HG02678 (cell line): Measurements from ENCODE around the gene ELP5.

Experiments used
- ATAC-seq: cut with Tn5 transposase; IDR thresholded peaks from one replicate; pipeline ENCODE4 v1.9.1; 2021; ENCODE audit warnings: mild to moderate bottlenecking, moderate library complexity; ENCODE audit not compliant: unreplicated experiment

ELP5 gene

DNA sequence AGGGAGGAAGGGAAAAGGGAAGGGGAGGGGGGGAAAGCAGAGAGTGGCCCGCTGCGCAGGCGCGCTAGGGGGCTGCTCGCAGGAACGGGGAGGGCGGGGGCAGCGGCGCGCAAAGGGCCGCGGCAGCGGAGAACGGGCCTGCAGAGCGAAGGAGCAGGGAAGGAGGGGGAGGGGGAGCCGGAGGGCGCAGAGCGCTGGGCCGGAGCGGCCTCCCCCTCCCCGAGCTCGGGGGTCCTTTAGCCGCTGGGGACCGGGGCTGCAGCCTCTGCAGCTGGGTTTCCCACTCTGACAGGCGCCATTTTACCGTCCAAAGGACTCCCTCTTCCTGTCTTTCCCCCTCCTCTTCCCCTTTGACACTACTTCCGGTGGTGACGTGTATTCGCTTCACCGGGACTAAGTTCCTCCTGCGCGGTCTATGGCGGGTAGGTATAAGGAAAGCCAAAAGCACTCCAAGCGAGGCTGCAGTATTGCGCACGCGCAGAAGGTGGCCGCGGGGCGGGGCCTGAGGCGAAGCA, 297 bp upstream of the ELP5 start, which contains the start of gene CTDNEP1:
Gene CTDNEP1 (minus strand): TSS at position 74 of the 515 bp plus-strand sequence. CDS start 438 bp downstream, outside the sequence.
- ATAC-seq, result peak; percentile 81

DNA sequence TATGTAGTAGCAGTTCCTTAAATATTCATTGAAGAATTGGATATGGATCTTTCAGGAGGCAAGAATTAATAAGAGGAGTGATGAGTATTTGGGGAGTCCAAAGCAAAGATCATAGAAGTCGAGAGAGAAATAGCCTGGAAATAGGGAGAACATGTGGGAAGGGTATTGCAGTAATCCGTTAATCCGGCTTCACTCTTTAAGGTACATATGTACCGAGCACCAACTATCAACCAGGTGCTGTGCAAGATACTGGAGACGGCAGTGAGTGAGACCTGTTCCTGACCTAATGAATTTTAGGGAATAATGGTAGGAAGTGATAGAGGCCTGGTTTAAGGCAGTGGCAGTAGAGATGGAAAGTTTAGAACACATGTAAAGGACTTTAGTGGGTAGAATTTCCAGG, 1.1 kb downstream of the ELP5 start:
- ATAC-seq, result no peak

DNA sequence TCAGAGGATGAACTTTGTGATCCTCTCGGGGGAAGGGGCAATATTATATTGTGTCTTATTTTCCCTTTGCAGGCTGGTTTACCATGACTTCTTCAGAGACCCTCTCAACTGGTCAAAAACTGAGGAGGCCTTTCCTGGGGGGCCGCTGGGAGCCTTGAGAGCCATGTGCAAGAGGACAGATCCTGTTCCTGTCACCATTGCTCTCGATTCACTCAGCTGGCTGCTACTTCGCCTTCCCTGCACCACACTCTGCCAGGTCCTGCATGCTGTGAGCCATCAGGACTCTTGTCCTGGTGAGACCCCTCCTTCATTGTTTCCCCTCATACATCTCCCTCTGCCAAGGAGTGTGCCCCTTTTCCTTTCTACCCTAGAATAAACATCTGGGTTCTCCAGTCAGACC, 2.5 kb downstream of the ELP5 start:
- no peak for ATAC-seq

DNA sequence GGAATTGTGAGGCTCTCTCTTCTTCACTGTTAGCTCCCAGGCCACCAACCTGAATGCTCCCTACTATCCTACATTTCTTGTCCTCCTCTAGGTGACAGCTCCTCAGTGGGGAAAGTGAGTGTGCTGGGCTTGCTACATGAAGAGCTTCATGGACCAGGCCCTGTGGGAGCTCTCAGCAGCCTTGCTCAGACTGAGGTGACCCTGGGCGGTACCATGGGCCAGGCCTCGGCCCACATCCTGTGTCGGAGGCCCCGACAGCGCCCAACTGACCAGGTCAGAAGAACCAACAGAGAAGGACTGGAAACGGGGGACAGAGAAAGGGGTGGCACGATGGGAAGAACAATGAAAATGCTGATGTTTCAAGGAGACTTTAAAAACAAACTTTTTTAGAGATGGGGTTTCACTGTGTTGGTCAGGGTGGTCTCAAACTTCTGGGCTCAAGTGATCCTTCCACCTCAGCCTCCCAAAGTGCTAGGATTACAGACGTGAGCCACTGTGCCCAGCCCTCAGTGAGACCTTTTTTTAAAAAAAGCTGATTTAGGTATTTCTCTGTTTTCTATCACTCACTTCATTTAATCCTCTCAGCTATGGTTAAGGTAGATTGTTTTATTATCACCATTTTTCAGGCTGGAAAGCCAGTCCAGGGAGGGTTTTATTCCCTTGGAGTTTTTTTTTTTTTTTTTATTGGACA, 4.9 kb downstream of the ELP5 start:
- no peak for ATAC-seq

DNA sequence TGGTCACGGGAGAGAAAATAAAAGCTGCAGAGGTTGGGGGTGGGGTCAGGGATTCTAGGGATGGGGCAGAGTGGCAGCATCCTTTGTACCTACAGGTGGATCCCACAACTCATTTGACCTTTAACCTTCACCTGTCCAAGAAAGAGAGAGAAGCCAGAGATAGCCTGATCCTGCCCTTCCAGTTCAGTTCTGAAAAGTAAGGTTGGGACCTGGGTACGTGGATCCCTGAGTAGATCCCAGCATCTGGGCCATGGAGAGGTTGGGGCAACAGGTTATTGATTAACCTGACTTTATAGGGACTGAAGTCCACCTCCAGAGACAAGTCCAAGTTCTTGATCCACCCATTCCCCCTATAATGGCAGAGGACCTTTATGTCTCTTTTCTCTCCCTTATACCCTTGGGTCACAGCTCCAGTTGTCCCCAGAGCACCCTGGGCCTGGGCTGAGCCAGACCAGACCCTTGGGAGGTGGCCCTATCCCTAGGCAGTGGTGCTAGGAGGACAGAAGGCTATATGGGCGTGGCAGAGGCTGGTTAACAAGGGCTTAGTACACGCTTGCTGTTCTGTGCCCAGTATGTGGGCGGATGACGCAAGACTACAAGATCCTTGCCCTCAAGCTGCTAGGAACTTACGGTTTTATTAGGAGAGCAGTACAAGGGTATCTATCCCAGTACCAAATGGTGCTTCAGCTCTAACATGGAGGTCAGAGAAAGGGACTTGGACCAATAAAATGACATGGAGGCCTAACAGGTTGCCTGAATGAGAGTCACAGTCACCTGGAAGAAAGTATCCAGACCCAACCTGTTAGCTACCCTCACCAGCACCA, 6.9 kb downstream of the ELP5 start:
- ATAC-seq, result no peak

DNA sequence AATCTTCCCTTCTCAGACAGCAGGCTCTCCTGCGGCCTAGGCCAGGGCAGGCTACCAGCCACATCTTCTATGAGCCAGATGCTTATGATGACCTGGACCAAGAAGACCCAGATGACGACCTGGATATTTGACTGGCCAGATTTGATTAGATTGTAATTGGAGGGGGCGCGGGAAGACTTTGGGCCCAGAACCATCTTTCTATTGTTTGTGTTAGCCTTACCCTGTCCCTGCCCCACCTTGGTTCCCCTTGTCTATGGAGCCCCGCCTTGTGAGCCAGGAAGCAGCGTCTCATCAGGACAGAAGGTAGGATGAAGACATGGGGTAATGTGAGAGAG, 7.5 kb downstream of the ELP5 start:
- no peak for ATAC-seq

DNA sequence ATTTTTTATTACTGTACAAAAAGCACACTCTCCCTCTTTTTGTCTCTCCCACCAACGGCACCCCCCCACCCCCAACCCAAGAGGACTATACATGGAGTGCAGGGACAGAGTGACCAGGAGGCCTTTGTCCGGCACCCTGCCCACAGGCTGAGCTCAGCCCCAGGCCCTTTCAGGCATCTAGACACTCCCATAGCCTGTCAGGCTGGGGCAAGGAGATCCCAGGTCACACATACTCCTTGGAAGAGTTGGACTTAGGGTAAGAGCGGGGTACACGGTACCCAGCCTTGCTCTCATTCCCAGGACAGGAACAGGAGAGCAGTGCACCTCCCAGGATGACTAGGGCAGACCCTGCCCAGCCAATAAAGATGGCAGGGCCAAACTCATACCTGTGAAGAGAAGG, 8.1 kb downstream of the ELP5 start:
- ATAC-seq, result no peak

DNA sequence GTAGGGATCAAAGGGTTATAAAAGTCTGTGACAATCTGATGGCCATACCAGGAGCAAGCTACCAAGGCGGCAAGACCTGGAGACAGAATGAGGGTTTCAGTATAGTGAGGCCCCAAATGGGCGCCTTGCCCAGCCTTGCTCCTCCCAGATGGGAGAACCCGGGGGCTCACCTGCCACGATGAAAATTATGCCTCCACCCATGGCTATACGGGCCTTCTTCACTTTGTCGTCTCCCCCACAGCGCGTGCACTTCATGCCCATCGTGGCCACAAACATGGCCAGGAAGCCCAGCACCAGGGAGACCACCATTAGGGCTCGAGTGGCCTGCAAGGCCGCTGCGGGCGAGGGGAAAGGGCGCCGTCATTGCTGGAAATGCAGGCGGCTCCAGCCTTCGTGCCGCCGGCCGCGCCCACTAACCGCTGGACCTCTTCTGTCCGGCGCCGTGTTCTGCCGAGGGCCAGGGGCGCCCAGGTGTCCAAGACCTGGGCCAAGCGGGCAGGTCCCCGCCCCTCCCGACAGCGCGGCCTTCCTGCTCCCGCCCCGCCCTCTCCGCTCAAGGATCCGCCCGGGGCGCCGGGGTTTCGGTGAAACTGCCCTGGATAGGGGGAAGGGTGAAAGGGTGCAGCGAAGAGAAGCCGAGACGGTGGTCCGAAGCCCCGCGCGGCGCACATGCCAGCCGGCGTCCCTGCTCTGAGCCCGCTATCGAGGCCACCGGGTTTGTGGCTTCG, 8.8 kb downstream of the ELP5 start:
- no peak for ATAC-seq

DNA sequence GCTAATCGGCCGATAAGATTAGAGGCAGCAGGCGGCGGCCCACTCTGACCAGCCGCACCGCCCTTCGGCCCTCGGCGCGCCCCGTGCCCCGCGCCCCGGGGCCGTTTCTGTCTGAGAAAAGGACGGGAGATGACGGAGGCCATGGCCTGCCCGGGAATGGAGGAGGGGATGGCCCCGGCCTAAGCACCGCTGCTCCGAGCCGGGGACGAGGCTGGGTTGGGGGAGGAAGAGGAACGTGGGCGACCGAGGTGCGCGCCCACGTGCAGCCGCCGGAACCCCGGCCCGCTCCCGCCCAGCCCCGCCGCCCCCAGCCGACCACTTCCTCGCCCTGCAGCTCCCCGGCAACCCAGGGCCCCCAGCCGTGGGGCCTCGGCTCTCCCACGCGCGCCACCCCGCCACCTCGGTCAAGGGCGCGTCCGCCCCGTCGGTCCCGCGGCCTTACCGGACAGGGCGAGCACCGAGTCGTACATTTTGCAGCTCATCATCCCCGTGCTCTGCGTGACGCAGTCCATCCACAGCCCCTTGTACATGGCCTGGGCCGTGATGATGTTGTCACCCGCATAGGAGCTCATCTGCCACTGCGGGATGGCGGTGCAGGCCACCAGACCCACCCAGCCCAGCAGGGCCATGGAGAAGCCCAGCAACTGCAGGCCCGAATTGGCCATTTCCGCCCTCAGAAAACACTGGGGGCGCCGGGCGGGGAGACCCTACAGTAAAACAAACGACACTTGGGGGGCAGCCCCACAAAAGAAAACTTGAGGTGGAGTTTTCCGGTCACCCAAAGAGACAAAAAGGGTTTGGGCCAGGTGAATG, 9.6 kb downstream of the ELP5 start:
- ATAC-seq, result no peak

DNA sequence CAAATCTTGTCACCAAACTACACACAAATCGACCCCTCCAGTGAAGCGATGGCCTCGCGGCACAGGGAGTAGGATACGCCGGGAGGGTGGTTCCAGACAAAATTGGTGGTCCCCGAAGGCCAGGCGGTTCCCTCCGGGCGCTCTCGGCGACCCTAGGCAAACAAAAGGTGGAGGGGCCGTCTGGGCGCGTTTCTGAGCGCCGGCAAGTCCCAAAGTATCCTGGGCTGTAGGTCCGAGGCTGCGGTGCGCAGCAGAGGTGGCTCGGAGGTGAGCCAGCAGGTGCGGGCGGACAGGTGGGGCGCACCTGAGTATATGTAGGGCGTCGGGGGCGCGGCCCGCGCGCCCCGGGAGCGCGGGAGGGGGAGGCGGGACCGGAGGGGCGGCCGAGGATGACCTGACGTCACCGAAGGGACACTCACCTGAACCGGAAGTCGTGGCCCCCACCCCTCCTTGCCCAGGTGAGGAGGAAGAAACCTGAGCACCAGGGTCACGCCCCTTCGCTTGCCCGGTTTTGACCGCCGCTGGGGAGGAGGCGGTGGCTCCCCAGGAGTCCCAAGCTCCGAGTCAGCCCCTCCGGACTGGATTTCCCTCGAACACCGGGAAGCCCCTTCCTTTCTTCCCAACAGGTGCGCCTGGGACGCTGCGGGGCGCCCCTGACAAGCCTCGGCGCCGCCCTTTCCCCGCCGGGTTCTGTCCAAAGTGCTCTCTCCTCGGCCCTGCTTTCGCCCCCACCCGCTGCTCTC, 10.3 kb downstream of the ELP5 start, which contains the start of gene CLDN7:
Gene CLDN7 (minus strand): TSS at position 287 of the 743 bp plus-strand sequence. CDS start 435 bp downstream, outside the sequence.
- no peak for ATAC-seq

DNA sequence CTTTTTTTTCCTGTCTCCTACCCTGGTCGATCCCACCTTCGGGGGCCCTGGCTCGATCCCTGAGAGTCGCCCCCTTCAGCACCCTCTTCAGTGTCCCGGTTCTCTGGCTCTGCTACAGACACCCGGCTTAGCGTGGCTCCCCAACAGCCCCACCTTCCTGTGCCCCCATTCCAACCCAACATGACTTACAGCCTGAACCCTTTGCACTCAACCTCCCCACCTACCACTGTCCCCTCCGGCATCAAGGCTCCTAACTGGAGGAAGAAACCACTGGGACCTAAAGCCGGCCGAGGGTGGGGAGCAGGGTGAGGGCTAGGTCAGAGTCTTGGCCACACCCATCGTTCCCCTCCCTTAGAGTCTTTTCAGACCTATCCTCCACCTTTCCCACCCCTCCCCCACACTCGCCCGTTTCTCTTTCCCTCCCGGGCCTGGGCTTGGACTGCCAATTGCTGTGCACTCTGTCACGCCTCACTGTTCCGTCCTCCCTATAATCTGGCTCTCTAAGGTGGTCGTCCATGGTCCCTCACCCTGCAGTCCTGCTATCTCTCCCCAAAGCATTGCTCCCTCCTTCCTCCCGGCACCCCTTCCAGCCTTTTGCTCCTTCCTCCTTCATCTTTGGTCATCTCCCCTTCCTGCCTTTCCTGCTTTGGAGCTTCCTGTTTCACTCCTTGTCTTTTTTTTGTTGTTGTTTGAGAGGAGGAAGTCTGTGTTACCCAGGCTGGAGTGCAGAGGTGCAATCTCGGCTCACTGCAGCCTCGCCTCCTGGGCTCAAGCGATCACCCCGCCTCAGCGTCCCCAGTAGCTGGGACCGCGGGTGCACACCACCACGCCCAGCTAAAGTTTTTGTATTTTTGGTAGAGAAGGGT, 11.2 kb downstream of the ELP5 start:
- ATAC-seq, result no peak

DNA sequence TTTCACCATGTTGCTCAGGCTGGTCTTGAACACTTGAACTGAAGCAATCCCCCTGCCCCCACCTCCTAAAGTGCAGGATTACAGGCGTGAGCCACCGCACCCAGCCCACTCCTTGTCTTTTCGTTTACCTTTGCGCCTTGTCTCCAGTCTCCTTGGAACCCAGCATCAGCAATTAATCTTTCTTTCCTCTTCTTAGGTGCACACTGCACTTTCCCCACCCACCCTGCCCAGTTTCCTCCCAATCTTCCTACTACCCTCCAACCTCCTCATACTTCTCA, 11.7 kb downstream of the ELP5 start:
- ATAC-seq, result no peak

DNA sequence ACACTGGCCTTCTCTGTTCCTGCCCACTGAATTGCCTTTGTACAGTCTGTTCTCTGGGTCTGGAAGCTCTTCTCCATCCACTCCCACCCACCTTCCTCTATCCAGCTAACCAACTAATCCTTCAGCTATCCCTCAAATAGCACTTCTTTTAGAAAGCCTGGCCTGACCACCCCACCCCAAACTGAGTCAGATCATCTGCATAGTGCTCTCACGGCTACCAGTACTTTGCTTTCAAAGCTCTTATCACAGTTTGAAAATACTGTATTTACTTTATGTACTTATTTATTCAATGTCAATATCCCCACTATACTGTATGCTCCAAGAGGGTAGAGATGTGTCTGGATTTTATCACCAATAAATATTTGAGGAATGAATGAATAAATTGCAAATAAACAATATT, 14.8 kb downstream of the ELP5 start:
- no peak for ATAC-seq

DNA sequence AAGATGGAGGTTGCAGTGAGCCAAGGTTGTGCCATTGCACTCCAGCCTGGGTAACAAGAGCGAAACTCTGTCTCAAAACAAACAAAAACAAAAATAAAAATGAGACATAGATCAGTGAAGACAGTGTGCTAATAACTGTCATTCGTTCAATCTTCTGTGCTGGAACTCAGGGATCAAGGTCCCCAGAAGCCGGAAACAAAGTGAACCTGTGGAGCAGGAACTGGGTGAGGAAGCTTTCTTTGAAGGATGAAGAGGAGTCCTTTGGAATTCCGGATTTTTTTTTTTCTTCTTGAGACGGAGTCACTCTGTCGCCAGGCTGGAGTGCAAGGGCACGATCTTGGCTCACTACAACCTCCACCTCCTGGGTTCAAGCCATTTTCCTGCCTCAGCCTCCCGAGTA, 27.4 kb downstream of the ELP5 start:
- no peak for ATAC-seq

DNA sequence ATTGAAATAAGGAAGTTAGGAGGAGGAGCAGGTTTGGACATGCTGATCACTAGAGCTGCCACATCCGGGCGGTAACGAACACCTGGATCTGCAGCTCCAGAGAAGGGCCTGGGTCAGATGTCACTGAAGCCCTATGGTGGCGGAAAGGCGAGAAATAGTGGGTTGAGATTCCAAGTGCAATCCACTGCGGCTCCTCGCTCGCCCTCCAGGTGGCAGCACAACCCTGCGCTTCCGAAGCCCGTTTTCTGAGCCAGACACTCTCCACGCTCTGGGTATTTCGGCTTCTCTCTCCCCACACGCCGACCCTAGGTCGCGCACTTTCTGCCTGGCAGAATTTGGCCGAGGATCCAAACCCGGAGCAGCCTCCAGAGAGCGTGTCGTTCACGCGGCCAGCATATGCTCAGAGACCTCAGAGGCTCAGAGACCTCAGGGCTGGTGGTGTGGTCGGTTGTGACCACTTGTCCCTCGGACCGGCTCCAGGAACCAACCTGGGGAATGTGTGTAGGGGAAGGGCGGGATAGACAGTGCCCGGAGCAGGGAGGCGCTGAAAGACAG, 28.6 kb downstream of the ELP5 start:
- peak; percentile 66 for ATAC-seq

DNA sequence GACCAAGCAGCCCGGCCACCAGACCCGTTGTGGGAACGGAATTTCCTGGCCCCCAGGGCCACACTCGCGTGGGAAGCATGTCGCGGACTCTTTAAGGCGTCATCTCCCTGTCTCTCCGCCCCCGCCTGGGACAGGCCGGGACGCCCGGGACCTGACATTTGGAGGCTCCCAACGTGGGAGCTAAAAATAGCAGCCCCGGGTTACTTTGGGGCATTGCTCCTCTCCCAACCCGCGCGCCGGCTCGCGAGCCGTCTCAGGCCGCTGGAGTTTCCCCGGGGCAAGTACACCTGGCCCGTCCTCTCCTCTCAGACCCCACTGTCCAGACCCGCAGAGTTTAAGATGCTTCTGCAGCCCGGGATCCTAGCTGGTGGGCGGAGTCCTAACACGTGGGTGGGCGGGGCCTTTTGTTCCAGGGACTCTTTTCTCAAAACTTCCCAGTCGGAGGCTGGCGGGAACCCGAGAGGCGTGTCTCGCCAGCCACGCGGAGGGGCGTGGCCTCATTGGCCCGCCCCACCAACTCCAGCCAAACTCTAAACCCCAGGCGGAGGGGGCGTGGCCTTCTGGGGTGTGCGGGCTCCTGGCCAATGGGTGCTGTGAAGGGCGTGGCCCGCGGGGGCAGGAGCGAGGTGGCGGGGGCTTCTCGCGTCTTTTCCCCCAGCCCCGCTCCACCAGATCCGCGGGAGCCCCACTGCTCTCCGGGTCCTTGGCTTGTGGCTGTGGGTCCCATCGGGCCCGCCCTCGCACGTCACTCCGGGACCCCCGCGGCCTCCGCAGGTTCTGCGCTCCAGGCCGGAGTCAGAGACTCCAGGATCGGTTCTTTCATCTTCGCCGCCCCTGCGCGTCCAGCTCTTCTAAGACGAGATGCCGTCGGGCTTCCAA, 29.3 kb downstream of the ELP5 start, which contains the start of gene SLC2A4:
Gene SLC2A4 (plus strand): TSS at position 645 of the 879 bp plus-strand sequence. CDS start 217 bp downstream, at position 862.
- peak; percentile 66 for ATAC-seq

DNA sequence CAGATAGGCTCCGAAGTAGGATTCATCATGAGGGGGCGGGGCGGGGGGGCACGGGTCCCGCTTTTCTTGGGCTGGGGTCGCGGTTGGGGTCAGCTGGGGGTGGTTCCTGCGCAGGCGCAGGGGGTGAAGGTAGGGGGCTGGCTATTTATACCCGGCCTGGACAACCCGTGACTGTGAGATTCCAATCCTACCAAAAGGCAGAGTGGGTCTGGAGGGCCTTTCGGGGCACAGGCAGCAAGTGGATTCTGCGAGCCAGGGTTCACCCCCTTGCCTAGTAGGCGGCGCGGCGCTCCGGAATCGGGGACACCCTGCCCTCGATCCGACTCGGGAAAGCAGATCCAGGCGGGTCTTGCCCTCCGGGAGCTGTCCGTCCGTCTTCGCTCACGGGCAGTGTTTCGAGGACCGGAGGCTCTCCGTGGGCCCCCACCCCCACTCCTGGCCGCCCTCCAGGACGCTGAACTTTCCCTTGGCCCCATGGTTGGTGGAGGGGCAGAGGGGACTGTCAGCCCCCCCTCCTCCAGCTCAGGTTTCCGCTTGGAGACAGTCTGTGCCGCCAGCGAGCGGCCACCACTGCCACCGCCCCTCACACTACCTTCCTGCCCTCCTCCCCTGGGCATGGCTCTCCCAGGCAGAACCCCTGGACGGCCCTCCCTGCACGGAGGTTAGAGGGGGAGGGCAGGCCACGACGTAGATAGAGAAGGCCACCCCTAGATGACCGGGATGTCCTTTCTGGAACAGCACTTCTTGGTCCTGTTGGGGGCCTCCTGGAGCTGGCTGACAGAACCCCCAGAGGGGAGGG, 30.1 kb downstream of the ELP5 start:
- ATAC-seq, result no peak
